ENCODE measurements around the gene SLC7A14.

The SLC7A14 gene
- 0 reads per million in 2 donors for total RNA-seq

- DNase-seq, result no peak
Measured at GRCh38 chr3:170585937-170586310, at the start of gene SLC7A14. Gene SLC7A14, minus strand, starts transcription at chr3:170586075. Its CDS starts 59,139 bp downstream, at chr3:170526936.

DNA sequence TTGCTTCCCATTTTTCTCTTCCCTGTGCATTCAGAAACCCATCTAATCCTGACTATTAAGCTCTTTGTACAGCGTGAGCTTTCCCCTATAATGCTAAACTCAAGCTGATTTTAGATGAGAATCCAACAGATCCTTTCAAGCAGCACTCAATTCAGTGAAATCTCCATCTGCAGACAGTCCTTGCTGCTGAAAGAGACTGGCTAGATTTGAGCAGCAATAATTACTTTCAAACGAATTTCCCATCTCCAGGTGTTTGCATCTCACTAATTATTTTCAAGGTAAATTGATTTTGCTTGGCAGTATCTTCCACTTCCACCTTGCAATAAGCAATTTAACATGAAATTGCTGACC lies 49.5 kb upstream of the SLC7A14 start:
- DNase-seq, result no peak

GRCh38 chr3:170634663-170635384 lies 48.9 kb upstream of the SLC7A14 start:
- peak in 1 of 5 experiments; percentile 84 for DNase-seq

DNA sequence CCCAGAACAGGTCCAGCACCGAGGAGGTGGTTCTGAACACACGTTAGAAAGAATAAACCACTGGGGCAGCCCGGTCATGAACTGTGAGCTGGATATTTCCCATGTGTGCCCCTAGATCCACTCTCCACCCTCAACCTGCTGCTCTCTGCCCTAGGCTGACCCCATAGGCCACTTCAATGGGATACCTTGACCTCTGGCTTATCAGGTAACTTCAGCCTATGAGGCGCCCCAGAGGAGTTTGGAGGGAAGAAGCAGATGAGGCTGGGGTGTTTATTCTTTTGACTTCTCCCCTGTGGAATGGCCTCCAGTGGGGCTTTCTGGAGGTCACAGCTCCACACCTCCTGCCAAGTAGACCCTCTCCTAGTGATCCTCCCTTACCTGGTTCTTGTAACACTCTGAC lies 47.7 kb upstream of the SLC7A14 start:
- no peak for DNase-seq

- peak in 1 of 5 experiments; percentile 78 for DNase-seq
Measured at GRCh38 chr3:170632780-170633179, 46.9 kb upstream of the SLC7A14 start.

DNA sequence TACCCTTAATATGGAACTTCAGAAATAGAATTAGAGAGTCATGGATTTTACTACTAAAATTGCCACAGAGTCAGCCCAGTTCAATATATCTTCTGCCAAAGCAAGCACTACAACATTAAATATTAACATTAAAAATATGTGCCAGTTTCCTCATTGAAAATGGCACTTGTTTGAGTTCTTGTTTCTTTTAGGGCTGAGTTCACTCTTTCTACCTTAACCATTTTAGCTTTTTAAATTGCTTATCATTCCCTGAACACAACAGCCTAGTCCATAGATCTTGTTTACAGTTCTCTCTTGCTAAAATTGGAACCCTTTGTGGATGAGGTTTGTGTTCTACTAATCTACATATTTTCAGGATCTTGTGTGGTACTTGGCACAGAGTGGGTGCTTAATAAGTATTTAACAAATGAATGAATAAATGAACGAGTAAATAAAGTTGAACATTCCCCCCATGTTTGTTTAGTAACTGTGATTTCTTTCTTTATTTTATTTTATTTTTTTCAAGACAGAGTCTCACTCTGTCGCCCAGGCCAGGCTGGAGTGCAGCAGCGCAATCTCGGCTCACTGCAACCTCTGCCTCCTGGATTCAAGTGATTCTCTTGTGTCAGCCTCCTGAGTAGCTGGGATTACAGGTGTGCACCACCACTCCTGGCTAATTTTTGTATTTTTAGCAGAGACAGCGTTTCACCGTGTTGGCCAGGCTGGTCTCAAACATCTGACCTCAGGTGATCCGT lies 46.0 kb upstream of the SLC7A14 start:
- no peak for DNase-seq

- no peak for DNase-seq
Measured at GRCh38 chr3:170623524-170623923, 37.6 kb upstream of the SLC7A14 start.

DNA sequence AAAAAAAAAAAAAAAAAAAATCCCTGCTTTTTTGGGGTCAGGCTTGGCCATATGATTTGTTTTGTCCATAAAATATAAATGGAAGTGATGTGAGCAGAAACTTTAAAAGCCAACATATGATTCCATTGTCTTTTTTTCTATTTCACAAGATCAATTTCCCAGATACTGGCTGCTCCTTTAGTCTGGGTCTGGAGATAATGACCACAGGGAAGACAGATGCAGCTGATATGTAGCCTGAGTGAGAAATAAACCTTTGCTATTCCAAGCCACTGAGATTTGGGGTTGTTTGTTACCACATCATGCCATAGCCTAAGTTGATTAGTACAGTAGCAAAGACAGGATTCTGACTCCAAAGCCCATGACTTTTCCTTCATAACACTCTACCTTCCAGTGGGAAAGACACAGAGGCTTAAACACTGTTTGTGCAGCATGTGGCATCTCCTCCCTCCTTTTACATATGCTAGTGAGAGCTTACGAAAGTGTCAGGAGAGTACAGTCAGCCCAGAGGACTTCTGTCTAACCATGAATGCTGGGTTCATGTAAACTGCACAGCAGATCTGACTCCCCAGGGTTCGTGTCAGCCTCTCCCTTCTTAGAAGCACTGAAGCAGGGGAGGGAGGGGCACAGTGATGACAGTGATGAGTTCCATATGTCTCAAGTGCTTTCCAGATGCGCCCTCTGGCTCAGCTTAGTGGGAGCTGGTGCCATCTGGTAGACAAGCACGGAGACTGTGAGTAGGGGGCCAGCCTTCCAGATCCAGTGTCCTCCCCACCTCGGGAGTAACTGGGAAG lies 36.7 kb upstream of the SLC7A14 start:
- DNase-seq, result no peak

DNA sequence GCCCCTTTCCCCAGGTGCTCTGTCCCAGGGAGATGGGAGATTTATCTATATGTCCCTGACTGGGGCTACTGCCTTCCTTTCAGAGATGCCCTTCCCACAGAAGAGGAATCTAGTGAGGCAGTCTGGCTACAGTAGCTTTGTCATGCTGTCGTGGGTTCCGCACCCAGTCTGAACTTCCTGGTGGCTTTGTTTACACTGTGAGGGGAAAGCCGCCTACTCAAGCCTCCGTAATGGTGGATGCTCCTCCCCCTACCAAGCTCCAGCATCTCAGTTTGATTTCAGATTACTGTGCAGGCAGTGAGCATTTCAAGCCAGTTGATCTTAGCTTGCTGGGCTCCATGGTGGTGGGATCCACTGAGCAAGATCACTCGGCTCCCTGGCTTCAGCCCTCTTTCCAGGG lies 35.4 kb upstream of the SLC7A14 start:
- no peak for DNase-seq

GRCh38 chr3:170614214-170614966 lies 28.5 kb upstream of the SLC7A14 start:
- no peak for DNase-seq

DNA sequence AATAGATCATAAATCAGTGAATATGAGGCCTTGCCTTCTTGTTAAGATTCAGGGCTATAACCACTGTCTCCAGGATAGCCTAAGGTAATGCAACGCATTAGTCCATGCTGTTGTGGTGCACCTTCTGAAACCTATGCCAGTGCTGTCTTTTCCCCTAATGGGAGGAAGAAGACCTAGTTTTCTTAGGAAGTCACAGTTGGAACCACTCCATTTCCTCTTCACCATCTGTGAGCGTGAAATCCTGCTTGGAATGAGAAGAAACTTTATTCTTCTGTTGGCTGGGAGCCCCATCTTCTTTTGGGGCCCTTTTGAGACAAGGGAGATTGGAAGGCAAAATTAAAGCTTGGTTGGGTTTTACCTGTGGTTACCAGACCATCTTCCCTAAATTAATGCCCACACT lies 25.9 kb upstream of the SLC7A14 start:
- no peak for DNase-seq

DNA sequence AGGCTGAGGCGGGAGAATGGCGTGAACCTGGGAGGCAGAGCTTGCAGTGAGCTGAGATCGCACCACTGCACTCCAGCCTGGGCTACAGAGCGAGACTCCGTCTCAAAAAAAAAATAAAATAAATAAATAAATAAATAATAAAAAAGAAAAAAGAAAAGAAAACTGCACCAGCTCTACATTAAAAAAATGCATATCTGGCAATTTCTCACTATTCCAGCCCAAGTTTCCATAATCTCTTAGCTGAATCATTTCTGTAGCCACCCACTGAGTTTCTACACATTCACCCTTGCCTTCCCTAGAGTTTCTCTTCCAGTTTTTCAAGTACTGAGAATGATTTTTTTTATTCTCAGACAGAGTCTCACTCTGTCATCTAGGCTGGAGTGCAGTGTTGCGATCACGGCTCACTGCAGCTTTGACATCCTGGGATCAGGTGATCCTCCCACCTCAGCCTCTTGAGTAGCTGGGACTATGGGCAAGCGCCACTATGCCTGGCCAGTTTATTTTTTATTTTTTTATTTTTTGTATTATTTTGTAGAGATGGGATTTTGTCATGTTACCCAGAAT lies 24.5 kb upstream of the SLC7A14 start:
- no peak for DNase-seq

DNA sequence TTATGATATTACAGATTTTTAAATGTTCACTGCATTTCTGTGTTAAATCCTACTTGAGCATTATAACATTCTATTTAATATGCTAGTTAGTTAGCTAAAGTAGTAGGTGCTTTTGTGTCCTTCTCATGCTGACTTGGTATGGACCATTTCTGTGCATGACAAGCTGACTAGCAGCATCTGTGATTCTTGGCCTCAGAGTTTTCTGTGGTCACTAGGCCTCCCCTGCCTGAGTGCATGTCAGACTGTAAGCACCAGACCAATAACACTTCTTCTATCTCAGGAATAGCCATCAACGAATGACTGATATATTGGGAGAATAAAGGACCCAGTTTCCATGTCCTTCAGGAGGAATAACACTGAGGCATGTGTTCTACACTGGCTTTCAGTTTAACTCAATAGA lies 22.6 kb upstream of the SLC7A14 start:
- no peak for DNase-seq

GRCh38 chr3:170606675-170607074 lies 20.8 kb upstream of the SLC7A14 start:
- no peak for DNase-seq

- DNase-seq, result no peak
Measured at GRCh38 chr3:170605490-170605889, 19.6 kb upstream of the SLC7A14 start.

DNA sequence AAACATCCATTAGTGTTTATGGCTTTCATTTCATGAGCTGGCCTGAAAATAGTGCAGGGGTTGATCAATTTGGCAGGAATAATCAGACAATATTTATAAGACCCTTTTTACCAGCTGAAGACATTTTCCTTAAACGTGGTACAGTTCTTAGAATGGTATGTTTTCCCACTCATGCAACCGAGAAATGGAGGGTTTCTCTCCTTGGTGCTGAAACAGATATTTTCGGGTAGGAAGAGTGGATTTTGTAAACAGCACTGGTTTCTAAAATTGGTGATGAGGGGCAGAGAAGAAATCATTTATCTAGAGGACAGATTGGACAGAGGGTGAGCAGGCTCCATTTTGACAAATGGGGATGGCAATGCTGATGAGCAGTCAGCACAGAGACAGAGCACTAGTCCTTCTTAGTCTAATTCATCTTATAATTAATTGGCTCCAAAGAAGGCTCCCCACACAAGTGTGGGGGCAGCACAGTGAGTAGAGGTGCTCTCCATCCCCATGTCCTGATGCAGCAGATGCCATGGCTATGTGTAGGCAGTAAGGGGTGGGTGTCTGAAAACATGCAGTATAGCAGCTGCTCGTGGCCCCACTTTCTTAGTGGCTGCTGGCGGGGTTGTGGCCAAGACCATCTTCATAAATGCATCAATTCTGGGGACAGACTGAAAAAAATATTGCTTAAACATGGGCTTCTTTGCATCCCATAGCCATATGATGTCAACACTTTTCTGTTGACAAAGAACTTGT lies 18.1 kb upstream of the SLC7A14 start:
- DNase-seq, result no peak

- no peak for DNase-seq
Measured at GRCh38 chr3:170602556-170602955, 16.7 kb upstream of the SLC7A14 start.

DNA sequence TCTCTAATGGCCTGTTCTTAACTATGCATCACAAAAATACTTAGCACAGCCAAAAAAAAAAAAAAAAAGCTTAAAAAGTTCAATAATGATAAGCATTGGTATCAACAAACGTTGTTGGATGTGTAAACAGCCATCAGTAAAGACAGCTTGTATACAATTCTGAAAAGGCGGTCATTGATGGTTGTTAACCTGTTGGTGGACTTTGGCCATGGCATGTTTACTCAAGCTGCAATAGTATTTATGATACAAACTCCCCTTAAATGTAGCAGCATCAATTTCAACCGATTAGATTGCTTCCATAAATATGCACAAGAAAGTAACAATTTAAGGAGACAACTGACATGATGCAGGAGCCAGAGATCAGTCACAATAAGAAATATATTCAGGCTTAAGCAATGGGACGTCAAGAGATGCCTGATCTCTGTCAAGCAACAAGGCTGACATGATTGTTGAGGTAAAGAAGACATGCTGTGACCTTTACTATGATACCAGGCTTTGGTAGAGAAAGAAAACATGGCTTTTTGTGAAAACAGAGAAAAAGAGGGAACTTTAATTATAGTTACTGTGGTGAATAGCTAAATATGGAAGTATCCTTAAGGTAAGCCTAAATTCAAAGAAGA lies 14.2 kb upstream of the SLC7A14 start:
- no peak for DNase-seq

GRCh38 chr3:170599091-170599490 lies 13.2 kb upstream of the SLC7A14 start:
- DNase-seq, result no peak

DNA sequence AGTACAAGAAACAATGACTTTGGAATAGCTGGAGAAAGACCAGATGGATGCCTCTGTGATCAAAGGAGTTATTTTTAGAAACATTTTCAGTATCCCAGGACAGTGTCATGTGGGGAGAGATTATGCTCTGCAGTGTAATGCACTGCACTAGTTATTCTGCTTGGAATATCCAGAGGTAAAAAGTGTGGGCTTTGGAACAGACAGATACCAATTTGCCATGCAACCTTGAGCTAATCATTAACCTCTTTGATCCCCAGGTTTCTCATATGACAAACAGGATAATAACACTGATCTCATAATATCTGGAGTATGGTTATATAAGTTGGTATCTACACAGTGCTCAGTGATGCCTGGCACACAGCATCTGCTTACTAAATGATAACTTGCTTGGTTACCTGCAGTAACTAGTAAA lies 12.2 kb upstream of the SLC7A14 start:
- no peak for DNase-seq

GRCh38 chr3:170594528-170594927 lies 8.7 kb upstream of the SLC7A14 start:
- no peak for DNase-seq

Measured in T-helper 2 cell (primary cell).